Testis (tissue), 3 donors: ENCODE measurements around the gene PTGES2. TPM values are rescaled to one million over a fixed set of nuclear protein-coding genes. Genes with fewer than 3 reads are reported as not detected.

ENCODE experiments used
- DNase-seq: peaks from one replicate; pipeline ENCODE4 v3.0.0-alpha.2; 2019
- H3K27ac ChIP-seq, 2 donors: fragments of 200-600 bp; sonication (generic); one replicate each; pipeline ENCODE4 v1.5.1; 2019
- H3K27me3 ChIP-seq: fragments of 200-600 bp; sonication (generic); one replicate; pipeline ENCODE4 v1.5.1; 2019
- H3K36me3 ChIP-seq: fragments of 200-600 bp; sonication (generic); one replicate; pipeline ENCODE4 v1.5.1; 2017; ENCODE audit warnings: low read depth; ENCODE audit errors: missing control alignments
- H3K4me1 ChIP-seq: fragments of 200-600 bp; sonication (generic); one replicate; pipeline ENCODE4 v1.5.1; 2019
- H3K4me3 ChIP-seq, 2 donors: fragments of 200-600 bp; sonication (generic); one replicate each; pipeline ENCODE4 v1.5.1; 2017 to 2019
- H3K9me3 ChIP-seq: fragments of 200-600 bp; sonication (generic); one replicate; pipeline ENCODE4 v1.5.1; 2017
- POLR2A ChIP-seq: fragments of 450-650 bp; IDR thresholded peaks from one replicate; pipeline ENCODE4 v1.6.1; 2017; ENCODE audit warnings: antibody characterized with exemption, mild to moderate bottlenecking, moderate library complexity
- WGBS, 2 donors: methylation state at CpG; one replicate each; pipeline ENCODE4 v1.1.5; 2018; 5-methylcytosine and 5-hydroxymethylcytosine counted together
- intact Hi-C: fragments of 100-400 bp; cut with DNase I; formaldehyde crosslinking; loops from one replicate; pipeline ENCODE4 v1.15.1; 2023; ENCODE audit warnings: low total_unique reads
- polyA plus RNA-seq: library from polyadenylated mRNA; stranded (reverse); fragments of 350-450 nt; fragmentation: Illumina TruSeq; extraction: RNeasy Lipid Tissue Mini Kit (QIAGEN cat#74804); gene quantifications from one replicate; pipeline ENCODE4 v1.2.3, GENCODE V29; 2014; ENCODE audit warnings: low read depth, low replicate concordance; ENCODE audit not compliant: insufficient read depth
- total RNA-seq, 2 donors: library from RNA; depleted of rRNA; stranded (reverse); fragments of >200 nt; gene quantifications; one replicate each; pipeline ENCODE4 v1.2.3, GENCODE V29; 2016
- TF ChIP-seq, protein P1 (sequence below), 3 experiments: fragments of 450-650 bp in 2 of 3; fragments of 200-600 bp in 1 of 3; sonication (generic) in 1 of 3; IDR thresholded peaks; one replicate each; pipeline ENCODE4 v1.5.1; 2016 to 2019; ENCODE audit warnings: antibody characterized with exemption in 3 of 3, mild to moderate bottlenecking in 2 of 3, moderate library complexity in 1 of 3

Gene PTGES2
- total and polyA plus RNA-seq, 3 donors from 2014 or later, result 53.1 to 96.4 (median 95.8) TPM

DNA sequence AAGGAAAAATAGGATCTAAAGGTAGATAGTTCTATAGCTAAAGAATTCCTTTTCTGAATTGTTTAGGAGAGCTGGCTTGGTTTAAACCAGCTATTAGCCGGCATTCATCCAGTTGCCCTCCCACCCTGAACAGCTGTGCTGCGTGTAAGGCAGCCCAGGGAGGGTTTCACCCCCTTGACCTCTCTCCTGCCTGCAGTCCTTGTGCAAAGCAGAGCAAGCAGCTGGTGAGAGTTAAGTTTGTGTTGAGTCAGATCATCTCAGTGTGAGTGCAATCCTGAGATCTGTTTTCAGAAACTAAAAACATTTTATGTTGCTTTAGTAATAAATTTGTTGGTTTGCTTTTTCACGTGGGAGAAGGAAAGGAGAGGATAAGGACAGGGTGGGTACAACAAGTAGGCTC lies 46.5 kb downstream of the PTGES2 start:
- H3K9me3 ChIP-seq, result no peaks in the 10 kb centered on the region
- intact Hi-C loops, result no loop called here
- H3K4me1 ChIP-seq, result peaks cover 37% of the 10 kb centered on the region
- WGBS, 2 donors, result 25 to 51% methylated on average over 3 of the region's 3 CpGs
- TF ChIP-seq, protein P1, sequence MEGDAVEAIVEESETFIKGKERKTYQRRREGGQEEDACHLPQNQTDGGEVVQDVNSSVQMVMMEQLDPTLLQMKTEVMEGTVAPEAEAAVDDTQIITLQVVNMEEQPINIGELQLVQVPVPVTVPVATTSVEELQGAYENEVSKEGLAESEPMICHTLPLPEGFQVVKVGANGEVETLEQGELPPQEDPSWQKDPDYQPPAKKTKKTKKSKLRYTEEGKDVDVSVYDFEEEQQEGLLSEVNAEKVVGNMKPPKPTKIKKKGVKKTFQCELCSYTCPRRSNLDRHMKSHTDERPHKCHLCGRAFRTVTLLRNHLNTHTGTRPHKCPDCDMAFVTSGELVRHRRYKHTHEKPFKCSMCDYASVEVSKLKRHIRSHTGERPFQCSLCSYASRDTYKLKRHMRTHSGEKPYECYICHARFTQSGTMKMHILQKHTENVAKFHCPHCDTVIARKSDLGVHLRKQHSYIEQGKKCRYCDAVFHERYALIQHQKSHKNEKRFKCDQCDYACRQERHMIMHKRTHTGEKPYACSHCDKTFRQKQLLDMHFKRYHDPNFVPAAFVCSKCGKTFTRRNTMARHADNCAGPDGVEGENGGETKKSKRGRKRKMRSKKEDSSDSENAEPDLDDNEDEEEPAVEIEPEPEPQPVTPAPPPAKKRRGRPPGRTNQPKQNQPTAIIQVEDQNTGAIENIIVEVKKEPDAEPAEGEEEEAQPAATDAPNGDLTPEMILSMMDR (IDR thresholded peaks at IDR 0.05), result no peak
- H3K36me3 ChIP-seq, result no peaks in the 10 kb centered on the region
- H3K27me3 ChIP-seq, result no peaks in the 10 kb centered on the region
- no peak overlapping the region for H3K4me3 ChIP-seq
- DNase-seq, result peak; percentile 74
- peak overlapping the region; percentile 31 to 40 for H3K27ac ChIP-seq

GRCh38 chr9:128080206-128080605 lies 47.3 kb downstream of the PTGES2 start:
- no peak for TF ChIP-seq POLR2A
- TF ChIP-seq, protein P1 (IDR thresholded peaks at IDR 0.05), result no peak
- H3K4me1 ChIP-seq, result peaks cover 37% of the 10 kb centered on the region
- H3K27me3 ChIP-seq, result no peaks in the 10 kb centered on the region

DNA sequence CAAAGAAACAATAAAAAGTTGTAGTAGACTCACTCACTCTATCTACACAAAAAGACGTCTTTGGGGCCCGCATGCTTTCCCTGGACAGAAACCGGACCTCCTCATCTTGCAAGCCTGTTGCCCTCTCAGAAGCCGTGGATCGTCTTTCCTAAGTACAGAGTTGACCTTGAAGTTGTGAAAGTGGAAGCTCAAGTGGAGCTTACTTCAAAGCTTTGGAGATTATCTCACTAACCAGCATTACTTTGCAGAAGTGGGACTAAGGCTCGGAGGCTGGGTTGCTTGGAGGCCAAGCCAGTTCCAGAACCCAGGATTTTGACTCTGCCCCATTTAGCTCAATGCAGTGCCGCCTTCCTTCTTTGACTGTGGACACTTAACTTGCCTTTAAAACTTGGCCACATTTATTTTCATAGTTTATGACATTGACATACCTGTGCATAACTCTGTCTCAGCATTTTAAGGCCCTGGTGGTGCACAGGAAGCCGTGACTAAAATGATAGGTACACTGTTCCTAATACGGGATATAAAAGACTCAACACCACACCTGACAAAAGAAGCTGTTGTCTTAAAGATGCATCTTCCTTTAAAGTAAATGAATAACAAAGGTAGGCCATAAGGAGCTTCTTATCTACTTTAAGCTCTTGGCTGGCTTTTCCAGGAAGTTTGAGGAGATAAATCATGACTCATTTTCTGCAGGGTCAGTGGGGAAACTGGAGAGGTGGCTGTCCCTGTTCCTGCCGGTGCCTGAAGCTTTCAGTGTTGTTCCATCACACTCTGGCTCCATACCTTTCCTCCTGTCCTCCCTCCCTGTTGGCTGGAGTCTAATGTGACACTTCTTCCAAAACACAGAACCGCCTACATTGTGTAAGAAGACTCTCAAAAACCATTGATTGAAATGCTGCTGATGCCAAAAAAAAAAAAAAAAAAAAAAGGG lies 48.8 kb downstream of the PTGES2 start:
- TF ChIP-seq, protein P1 (IDR thresholded peaks at IDR 0.05), result no peak
- no peak for TF ChIP-seq POLR2A
- DNase-seq, result no peak
- no peak overlapping the region for H3K4me3 ChIP-seq
- H3K27ac ChIP-seq, result peak overlapping the region; percentile 22 to 65
- H3K36me3 ChIP-seq, result no peaks in the 10 kb centered on the region
- peaks cover 40% of the 10 kb centered on the region for H3K4me1 ChIP-seq
- H3K9me3 ChIP-seq, result no peaks in the 10 kb centered on the region
- no peaks in the 10 kb centered on the region for H3K27me3 ChIP-seq
- intact Hi-C loops, result no loop called here
- WGBS, 2 donors, result 33 to 51% methylated on average over 11 of the region's 11 CpGs

More at GRCh38 chr9:128080206-128080605, 47.3 kb downstream of the PTGES2 start:
- no peak for DNase-seq
- WGBS, 2 donors, result 92 to 95% methylated on average over 5 of the region's 5 CpGs
- Histone ChIP-seq H3K9me3 (no peaks in the 10 kb centered on the region), H3K4me3 (no peak overlapping the region), H3K36me3 (no peaks in the 10 kb centered on the region), H3K27ac (no peak overlapping the region)
- intact Hi-C loops, result no loop called here

- no peak overlapping the region for H3K4me3 ChIP-seq
- H3K9me3 ChIP-seq, result no peaks in the 10 kb centered on the region
- no peak for DNase-seq
- WGBS, 2 donors, result 78% methylated on average over 7 of the region's 7 CpGs
- peaks cover 47% of the 10 kb centered on the region for H3K4me1 ChIP-seq
- H3K36me3 ChIP-seq, result no peaks in the 10 kb centered on the region
- no peaks in the 10 kb centered on the region for H3K27me3 ChIP-seq
- peak overlapping the region; percentile 22 to 65 for H3K27ac ChIP-seq
- TF ChIP-seq, protein P1 (IDR thresholded peaks at IDR 0.05), result no peak
- no peak for TF ChIP-seq POLR2A
- intact Hi-C loops, result no loop called here
Measured at GRCh38 chr9:128077847-128078503, 49.6 kb downstream of the PTGES2 start.
